Gastroesophageal sphincter (tissue), 3 donors: Measurements from ENCODE around the gene ZSCAN5A.

Experiments
- EP300 ChIP-seq: sonication (generic); formaldehyde crosslinking; IDR thresholded peaks from one replicate; pipeline ENCODE4 v1.6.1; 2017; ENCODE audit warnings: antibody characterized with exemption, mild to moderate bottlenecking
- POLR2A ChIP-seq, 2 donors: fragments of 450-650 bp; IDR thresholded peaks; one replicate each; pipeline ENCODE4 v1.6.1; 2017; ENCODE audit warnings: antibody characterized with exemption in 2 of 2, mild to moderate bottlenecking in 2 of 2, moderate library complexity in 1 of 2
- TF ChIP-seq, protein P1 (sequence below), 4 experiments: fragments of 200-600 bp in 2 of 4; fragments of 450-650 bp in 2 of 4; sonication (generic) in 1 of 4; IDR thresholded peaks; one replicate each; pipeline ENCODE4 v1.5.1; 2017 to 2019; ENCODE audit warnings: antibody characterized with exemption in 4 of 4, mild to moderate bottlenecking in 2 of 4, moderate library complexity in 2 of 4

DNA sequence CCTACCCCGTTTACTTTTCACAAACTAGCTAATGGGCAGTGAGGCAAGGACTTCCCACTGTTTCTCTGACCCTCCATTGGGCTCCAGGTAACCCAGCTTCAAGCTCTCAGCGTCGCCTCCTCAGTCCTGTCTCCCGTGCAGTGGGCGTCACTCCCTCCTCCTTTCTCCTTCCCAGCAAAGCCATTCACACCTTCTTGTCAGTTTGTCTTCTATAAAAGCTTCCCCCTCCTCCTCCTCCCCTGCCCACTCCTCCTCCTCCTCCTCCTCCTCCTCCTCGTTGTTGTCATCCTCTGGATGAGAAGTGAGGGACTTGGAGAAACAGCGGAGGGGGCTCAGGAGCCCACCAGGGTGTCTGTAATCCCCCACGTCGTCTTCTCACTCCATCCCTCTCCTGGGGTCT is 140.6 kb downstream of the ZSCAN5A start:
- TF ChIP-seq, protein P1, sequence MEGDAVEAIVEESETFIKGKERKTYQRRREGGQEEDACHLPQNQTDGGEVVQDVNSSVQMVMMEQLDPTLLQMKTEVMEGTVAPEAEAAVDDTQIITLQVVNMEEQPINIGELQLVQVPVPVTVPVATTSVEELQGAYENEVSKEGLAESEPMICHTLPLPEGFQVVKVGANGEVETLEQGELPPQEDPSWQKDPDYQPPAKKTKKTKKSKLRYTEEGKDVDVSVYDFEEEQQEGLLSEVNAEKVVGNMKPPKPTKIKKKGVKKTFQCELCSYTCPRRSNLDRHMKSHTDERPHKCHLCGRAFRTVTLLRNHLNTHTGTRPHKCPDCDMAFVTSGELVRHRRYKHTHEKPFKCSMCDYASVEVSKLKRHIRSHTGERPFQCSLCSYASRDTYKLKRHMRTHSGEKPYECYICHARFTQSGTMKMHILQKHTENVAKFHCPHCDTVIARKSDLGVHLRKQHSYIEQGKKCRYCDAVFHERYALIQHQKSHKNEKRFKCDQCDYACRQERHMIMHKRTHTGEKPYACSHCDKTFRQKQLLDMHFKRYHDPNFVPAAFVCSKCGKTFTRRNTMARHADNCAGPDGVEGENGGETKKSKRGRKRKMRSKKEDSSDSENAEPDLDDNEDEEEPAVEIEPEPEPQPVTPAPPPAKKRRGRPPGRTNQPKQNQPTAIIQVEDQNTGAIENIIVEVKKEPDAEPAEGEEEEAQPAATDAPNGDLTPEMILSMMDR (IDR thresholded peaks at IDR 0.05) = no peak
- no peak for TF ChIP-seq EP300
- TF ChIP-seq POLR2A (IDR thresholded peaks at IDR 0.05) = no peak
